ENCODE results near the gene PEPD.

PEPD gene

DNA sequence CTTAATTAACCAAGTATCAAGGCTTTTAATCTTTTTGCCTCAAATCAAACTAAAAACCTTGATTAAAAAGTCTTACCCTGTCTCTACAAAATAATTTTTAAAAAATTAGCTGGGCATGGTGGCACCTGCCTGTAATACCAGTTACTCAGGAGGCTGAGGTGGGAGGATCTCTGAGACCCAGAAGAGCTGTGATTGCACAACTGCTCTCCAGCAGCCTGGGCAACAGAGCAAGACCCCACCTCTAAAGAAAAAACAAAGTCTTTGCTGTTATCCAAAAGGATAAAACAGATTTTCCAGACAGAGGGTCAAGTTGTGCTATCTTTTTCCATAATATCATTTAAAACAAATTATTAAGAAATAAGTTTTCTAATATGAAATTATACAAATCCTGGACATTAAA is 174.9 kb downstream of the PEPD start:
- no peak overlapping the region for H3K27ac ChIP-seq (ENCODE audit: insufficient read depth, low read length, poor library complexity, severe bottlenecking)
- no peak overlapping the region for H3K4me3 ChIP-seq (ENCODE audit: insufficient read depth, low read depth, low read length, poor library complexity, severe bottlenecking)
- no peaks in the 10 kb centered on the region for H3K36me3 ChIP-seq (ENCODE audit: control insufficient read depth, insufficient read depth, low read length)
- H3K27me3 ChIP-seq (replicated peaks; ENCODE audit: control insufficient read depth, insufficient read depth, low read length, poor library complexity, severe bottlenecking) = no peaks in the 10 kb centered on the region
- no peaks in the 10 kb centered on the region for H3K4me1 ChIP-seq (ENCODE audit: control insufficient read depth, insufficient read depth, low read length, poor library complexity, severe bottlenecking)
- no peaks in the 10 kb centered on the region for H3K9me3 ChIP-seq (ENCODE audit: control insufficient read depth, low read length)
- DNase-seq = no peak

DNA sequence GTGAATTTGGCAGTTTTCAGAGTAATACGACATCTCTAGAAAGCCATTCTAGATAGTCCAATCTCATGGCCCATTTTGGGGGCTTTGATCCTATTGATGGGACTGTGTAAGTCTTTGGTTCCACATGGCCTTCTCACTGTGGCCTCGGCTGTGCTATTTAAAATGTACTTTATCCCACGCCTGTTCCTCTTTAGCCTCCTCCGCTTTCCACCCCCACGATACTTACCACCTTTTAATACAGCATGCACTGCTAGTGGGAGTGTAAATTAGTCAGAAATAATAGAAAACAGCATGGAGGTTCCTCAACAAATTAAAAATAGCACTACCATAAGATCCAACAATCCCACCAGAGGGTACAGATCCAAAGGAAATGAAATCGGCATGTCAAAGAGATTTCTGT is 176.4 kb downstream of the PEPD start:
- Histone ChIP-seq H3K27me3 (replicated peaks; ENCODE audit: control insufficient read depth, insufficient read depth, low read length, poor library complexity, severe bottlenecking) (no peaks in the 10 kb centered on the region), H3K4me3 (ENCODE audit: insufficient read depth, low read depth, low read length, poor library complexity, severe bottlenecking) (no peak overlapping the region), H3K4me1 (ENCODE audit: control insufficient read depth, insufficient read depth, low read length, poor library complexity, severe bottlenecking) (no peaks in the 10 kb centered on the region), H3K9me3 (ENCODE audit: control insufficient read depth, low read length) (no peaks in the 10 kb centered on the region), H3K36me3 (ENCODE audit: control insufficient read depth, insufficient read depth, low read length) (no peaks in the 10 kb centered on the region), H3K27ac (ENCODE audit: insufficient read depth, low read length, poor library complexity, severe bottlenecking) (no peak overlapping the region)
- no peak for DNase-seq

DNA sequence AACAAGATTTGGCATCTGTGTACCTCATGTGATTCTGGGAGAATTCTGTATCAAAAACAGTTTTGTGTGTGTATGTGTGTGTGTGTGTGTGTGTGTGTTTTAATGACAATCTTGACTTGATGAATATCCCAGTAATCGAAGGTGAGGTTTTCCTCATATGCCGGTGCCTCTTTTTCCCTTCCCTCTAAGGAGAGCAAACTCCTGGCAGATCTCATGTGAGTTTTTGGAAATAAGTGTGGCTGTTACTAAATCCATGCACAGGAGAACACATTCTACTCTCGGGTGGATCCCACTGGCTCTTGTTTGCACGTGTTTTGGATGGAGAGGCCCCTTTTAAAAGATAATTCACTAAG is 177.0 kb downstream of the PEPD start:
- Histone ChIP-seq H3K4me1 (ENCODE audit: control insufficient read depth, insufficient read depth, low read length, poor library complexity, severe bottlenecking) (no peaks in the 10 kb centered on the region), H3K27me3 (replicated peaks; ENCODE audit: control insufficient read depth, insufficient read depth, low read length, poor library complexity, severe bottlenecking) (no peaks in the 10 kb centered on the region), H3K9me3 (ENCODE audit: control insufficient read depth, low read length) (no peaks in the 10 kb centered on the region), H3K4me3 (ENCODE audit: insufficient read depth, low read depth, low read length, poor library complexity, severe bottlenecking) (no peak overlapping the region), H3K36me3 (ENCODE audit: control insufficient read depth, insufficient read depth, low read length) (no peaks in the 10 kb centered on the region), H3K27ac (ENCODE audit: insufficient read depth, low read length, poor library complexity, severe bottlenecking) (no peak overlapping the region)
- no peak for DNase-seq

DNA sequence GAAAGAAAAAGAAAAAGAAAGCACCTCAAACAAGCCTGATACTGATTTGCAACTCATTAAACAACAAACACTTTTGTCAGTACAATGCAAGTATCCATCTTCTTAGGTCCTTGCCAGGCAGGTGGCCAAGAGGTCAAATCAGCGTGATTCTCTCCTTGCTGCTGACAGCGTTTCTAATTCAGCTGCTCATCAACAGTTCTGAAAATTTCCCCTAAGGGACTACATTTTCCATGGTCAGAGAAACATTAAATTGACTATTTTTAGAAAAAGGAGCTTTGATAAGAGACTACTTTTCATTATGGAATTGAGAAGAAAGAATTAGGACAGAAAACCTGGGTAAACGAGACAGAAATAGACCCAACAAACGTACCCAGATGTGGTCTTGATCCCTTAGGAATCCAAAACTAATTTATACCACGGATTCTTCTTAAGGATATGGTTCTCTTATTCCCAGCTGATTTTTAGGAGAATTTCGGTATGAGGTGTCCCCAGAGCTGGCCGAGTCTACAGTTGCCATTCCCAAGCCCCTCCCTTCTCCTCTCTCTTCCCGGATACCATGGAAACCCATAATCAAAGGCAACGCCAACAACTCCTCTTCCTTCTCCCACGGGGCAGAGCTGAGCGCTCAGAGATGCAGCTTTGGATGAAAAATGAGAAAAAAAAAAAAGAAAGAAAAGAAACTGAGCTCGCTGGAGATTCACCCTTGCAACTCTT is 177.6 kb downstream of the PEPD start:
- Histone ChIP-seq H3K36me3 (ENCODE audit: control insufficient read depth, insufficient read depth, low read length) (no peaks in the 10 kb centered on the region), H3K27ac (ENCODE audit: insufficient read depth, low read length, poor library complexity, severe bottlenecking) (no peak overlapping the region), H3K4me3 (ENCODE audit: insufficient read depth, low read depth, low read length, poor library complexity, severe bottlenecking) (no peak overlapping the region), H3K9me3 (ENCODE audit: control insufficient read depth, low read length) (no peaks in the 10 kb centered on the region), H3K27me3 (replicated peaks; ENCODE audit: control insufficient read depth, insufficient read depth, low read length, poor library complexity, severe bottlenecking) (no peaks in the 10 kb centered on the region), H3K4me1 (ENCODE audit: control insufficient read depth, insufficient read depth, low read length, poor library complexity, severe bottlenecking) (no peaks in the 10 kb centered on the region)
- DNase-seq = no peak

- no peak overlapping the region for H3K27ac ChIP-seq (ENCODE audit: insufficient read depth, low read length, poor library complexity, severe bottlenecking)
- no peaks in the 10 kb centered on the region for H3K27me3 ChIP-seq (replicated peaks; ENCODE audit: control insufficient read depth, insufficient read depth, low read length, poor library complexity, severe bottlenecking)
- DNase-seq = no peak
- H3K36me3 ChIP-seq (ENCODE audit: control insufficient read depth, insufficient read depth, low read length) = no peaks in the 10 kb centered on the region
- no peaks in the 10 kb centered on the region for H3K4me1 ChIP-seq (ENCODE audit: control insufficient read depth, insufficient read depth, low read length, poor library complexity, severe bottlenecking)
- no peaks in the 10 kb centered on the region for H3K9me3 ChIP-seq (ENCODE audit: control insufficient read depth, low read length)
- H3K4me3 ChIP-seq (ENCODE audit: insufficient read depth, low read depth, low read length, poor library complexity, severe bottlenecking) = no peak overlapping the region
Observed at GRCh38 chr19:33343301-33343700, 178.3 kb downstream of the PEPD start.

- Histone ChIP-seq H3K36me3 (ENCODE audit: control insufficient read depth, insufficient read depth, low read length) (no peaks in the 10 kb centered on the region), H3K27ac (ENCODE audit: insufficient read depth, low read length, poor library complexity, severe bottlenecking) (no peak overlapping the region), H3K4me1 (ENCODE audit: control insufficient read depth, insufficient read depth, low read length, poor library complexity, severe bottlenecking) (no peaks in the 10 kb centered on the region), H3K9me3 (ENCODE audit: control insufficient read depth, low read length) (no peaks in the 10 kb centered on the region), H3K27me3 (replicated peaks; ENCODE audit: control insufficient read depth, insufficient read depth, low read length, poor library complexity, severe bottlenecking) (no peaks in the 10 kb centered on the region), H3K4me3 (ENCODE audit: insufficient read depth, low read depth, low read length, poor library complexity, severe bottlenecking) (no peak overlapping the region)
- no peak for DNase-seq
Observed at GRCh38 chr19:33340991-33341390, 180.6 kb downstream of the PEPD start.

GRCh38 chr19:33339016-33339984 is 182.3 kb downstream of the PEPD start:
- Histone ChIP-seq H3K36me3 (ENCODE audit: control insufficient read depth, insufficient read depth, low read length) (no peaks in the 10 kb centered on the region), H3K4me3 (ENCODE audit: insufficient read depth, low read depth, low read length, poor library complexity, severe bottlenecking) (no peak overlapping the region), H3K4me1 (ENCODE audit: control insufficient read depth, insufficient read depth, low read length, poor library complexity, severe bottlenecking) (no peaks in the 10 kb centered on the region), H3K27me3 (replicated peaks; ENCODE audit: control insufficient read depth, insufficient read depth, low read length, poor library complexity, severe bottlenecking) (no peaks in the 10 kb centered on the region), H3K27ac (ENCODE audit: insufficient read depth, low read length, poor library complexity, severe bottlenecking) (no peak overlapping the region), H3K9me3 (ENCODE audit: control insufficient read depth, low read length) (no peaks in the 10 kb centered on the region)
- no peak for DNase-seq
